LNCAP (cell line): Measurements from ENCODE around the gene COL23A1.

Experiments
- CTCF ChIP-seq: fragments of 450-650 bp; IDR thresholded peaks from 2 replicates; pipeline ENCODE4 v1.5.1; 2017; ENCODE audit warnings: mild to moderate bottlenecking

Gene COL23A1

GRCh38 chr5:178426326-178427130 is 163.7 kb downstream of the COL23A1 start:
- TF ChIP-seq CTCF = no peak

DNA sequence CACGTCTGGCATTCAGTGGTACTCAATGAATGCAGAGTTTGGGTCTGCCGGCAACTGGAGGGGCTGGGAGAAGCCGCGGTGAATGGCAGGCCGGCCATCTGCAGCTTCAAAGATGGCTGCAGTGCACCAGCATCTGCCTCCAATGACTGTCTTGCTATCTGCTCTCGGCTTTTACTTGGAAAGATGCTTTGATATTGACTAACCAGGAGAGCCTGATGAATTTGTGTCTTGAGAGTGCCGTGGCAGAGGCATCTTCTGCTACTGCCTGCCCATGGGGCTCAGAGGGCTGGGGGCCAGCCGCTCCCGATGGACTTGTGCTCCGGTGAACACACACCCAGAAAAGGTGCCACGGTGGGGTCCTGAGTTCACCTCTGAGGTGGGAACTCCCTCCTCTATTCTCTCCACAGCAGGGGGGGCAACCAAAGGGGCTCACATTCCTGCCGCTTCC is 164.5 kb downstream of the COL23A1 start:
- no peak for TF ChIP-seq CTCF

- no peak for TF ChIP-seq CTCF
These were observed 165.4 kb downstream of the COL23A1 start for GRCh38 chr5:178424810-178425177.

DNA sequence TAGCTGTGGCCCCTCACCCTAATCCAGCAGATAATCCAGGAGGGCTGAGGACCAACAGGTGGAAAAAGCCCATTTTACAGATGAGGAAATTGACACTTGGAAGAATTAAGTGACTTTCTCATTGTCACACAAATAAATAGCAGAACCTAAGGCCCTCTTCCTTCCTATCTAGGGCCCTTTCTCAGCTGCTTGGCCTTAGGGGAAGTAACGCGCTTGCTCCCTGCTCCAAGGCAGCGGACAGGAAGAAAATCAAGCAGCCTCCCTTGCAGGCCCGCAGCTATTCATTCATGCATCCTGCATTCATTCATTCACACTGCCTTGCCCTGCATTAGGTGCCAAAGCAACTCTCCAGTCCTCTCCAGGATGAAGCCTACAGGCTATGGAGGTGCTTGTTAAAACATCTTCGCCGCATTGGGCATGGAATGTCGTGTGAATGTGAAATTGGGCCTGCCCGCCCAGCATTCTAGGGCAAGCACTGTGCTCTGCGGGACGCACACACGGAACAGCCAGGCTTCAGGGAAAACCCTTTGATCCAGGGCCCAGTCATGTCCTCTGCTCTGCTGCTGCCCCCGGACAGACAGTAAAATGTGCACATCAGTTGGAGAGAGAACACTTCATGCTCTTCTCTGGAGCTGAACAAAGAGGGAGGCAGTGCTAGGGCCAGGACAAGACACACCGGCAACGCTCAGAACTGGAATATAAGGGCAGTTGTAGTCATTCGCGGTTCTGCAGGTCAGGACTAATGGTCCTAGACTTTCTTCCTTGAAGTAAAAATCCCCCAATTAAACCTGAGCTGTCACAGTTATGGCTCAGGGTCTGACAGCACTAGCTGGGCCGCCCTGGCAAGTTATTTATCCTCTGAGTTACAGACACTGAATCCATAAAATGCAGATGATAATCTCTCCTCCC is 166.0 kb downstream of the COL23A1 start:
- no peak for TF ChIP-seq CTCF

DNA sequence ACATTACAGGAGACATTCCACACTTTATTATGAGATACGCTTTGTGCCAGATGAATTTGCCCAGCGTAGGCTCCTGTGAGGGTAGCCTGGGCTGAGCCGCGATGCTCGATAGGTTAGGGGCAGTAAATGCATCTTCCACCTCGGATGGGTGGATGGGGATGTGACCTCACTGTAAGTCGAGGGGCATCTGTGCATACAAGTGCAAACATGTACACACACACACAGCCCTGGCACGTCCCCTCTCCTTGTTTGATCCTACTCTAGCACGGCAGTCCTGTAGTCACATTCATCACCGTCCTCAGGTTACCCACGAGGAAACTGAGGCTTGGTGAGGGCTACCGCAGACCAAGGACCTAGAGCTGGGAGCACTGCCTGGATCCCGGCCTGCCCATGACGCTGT is 166.8 kb downstream of the COL23A1 start:
- TF ChIP-seq CTCF = no peak

- no peak for TF ChIP-seq CTCF
These were observed 167.8 kb downstream of the COL23A1 start for GRCh38 chr5:178422400-178422775.

DNA sequence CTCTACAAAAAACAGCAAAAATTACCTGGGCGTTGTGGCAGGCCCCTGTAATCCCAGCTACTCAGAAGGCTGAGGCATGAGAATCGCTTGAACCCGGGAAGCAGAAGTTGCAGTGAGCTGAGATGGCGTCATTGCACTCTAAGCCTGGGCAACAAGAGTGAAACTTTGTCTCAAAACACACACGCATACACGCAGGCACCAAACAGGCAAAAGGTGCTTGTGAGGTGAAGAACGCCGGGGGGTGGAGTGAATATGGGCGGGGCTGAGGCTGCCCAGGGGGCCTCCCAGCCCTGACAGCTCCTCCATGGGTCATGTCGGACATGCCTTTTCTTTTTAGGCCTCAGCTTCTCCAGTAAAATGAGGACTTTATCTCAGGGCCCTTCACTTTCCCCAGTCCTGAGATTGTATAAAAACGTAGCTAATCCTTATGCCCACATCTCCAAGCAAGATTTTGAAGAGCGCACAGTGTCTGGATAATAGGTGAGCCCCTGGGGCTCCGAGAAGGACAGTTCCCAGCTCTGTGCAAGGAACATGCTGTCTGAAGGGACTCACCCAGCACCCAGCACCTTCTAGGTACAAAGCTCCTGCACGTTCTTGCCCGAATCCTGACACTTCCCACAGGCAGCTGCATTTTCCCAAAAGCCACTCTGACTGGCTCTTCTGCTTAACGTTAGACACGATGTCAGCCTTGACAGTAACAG is 168.3 kb downstream of the COL23A1 start:
- no peak for TF ChIP-seq CTCF
